Activated CD8-positive, alpha-beta memory T cell treated with anti-CD3 and anti-CD28 coated beads, Interleukin-2, amount 10 ng/mL, durations not matched to agents 7 days and 5 days (primary cell): ENCODE results near the gene ASIC4. TPM values are rescaled to one million over a fixed set of nuclear protein-coding genes. Genes with fewer than 3 reads are reported as not detected.

Experiments used
- ATAC-seq: fragments of 150-1000 bp; cut with Tn5 transposase; one replicate; pipeline ENCODE4 v1.10.0; 2021; ENCODE audit warnings: moderate library complexity
- CTCF ChIA-PET: fragments of 350-600 bp; sonication (Branson Sonifier 250); formaldehyde crosslinking; loops from one replicate; lab custom pipeline; 2021; ENCODE audit warnings: antibody characterized with exemption; lab: Charles Lee
- DNase-seq: peaks from one replicate; pipeline ENCODE4 v3.0.0-alpha.2; 2020
- H3K27ac Mint-ChIP-seq: one replicate; pipeline ENCODE4 v1.8.0; 2021; ENCODE audit warnings: mild to moderate bottlenecking, mixed read lengths
- H3K27me3 Mint-ChIP-seq: one replicate; pipeline ENCODE4 v1.8.0; 2021; ENCODE audit warnings: mixed read lengths
- H3K36me3 Mint-ChIP-seq: one replicate; pipeline ENCODE4 v1.8.0; 2021; ENCODE audit warnings: mild to moderate bottlenecking, mixed read lengths
- H3K4me1 Mint-ChIP-seq: one replicate; pipeline ENCODE4 v1.8.0; 2021; ENCODE audit warnings: mixed read lengths
- H3K4me3 Mint-ChIP-seq: one replicate; pipeline ENCODE4 v1.8.0; 2021; ENCODE audit warnings: mild to moderate bottlenecking, moderate library complexity, mixed read lengths
- H3K9me3 Mint-ChIP-seq: one replicate; pipeline ENCODE4 v1.8.0; 2022; ENCODE audit warnings: low read depth, mixed read lengths
- total RNA-seq, 2 experiments: library from RNA; stranded (reverse); gene quantifications; one replicate each; pipeline ENCODE4 v1.2.3, GENCODE V29; 2021

ASIC4 gene
- total RNA-seq, 2 experiments from 2014 or later, result 0.09 TPM; not detected in 1

GRCh38 chr2:219515874-219516629 is 1.8 kb downstream of the ASIC4 start:
- no peak for DNase-seq
- Mint-ChIP-seq H3K4me3 (no peak overlapping the region), H3K27me3 (peaks cover 65% of the 10 kb centered on the region), H3K36me3 (no peaks in the 10 kb centered on the region), H3K27ac (no peak overlapping the region), H3K4me1 (no peaks in the 10 kb centered on the region), H3K9me3 (no peaks in the 10 kb centered on the region)
- CTCF ChIA-PET, result interaction anchor here (3.0 kb wide), 1 partner anchor 13 kb away, joined by 14 read pairs; no protein-coding TSS in a partner anchor
- ATAC-seq, result no peak

DNA sequence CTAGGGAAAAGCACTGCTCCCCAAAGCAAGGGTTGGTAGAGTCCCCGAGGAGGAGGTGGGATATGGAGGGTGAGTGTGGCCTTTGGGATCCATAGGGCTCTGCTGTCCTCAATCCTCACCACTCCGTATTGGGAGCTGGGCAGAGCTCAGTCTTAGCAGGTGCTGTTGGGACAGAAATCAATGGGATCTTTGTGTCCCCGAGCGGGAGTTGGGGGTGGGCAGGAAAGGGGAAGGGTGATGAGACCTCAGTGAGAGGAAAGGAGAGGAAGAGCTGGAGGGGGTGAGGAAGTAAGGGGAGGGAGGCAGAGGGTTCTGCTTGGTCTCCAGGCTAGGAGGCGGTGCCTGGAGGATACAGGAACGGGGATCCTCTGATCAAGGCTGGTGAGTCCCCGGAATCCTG is 2.6 kb downstream of the ASIC4 start:
- Mint-ChIP-seq H3K4me3 (no peak overlapping the region), H3K27me3 (peaks cover 67% of the 10 kb centered on the region), H3K4me1 (peaks cover 2% of the 10 kb centered on the region), H3K9me3 (no peaks in the 10 kb centered on the region), H3K27ac (no peak overlapping the region), H3K36me3 (no peaks in the 10 kb centered on the region)
- ATAC-seq (no peak), DNase-seq (no peak)
- CTCF ChIA-PET, result interaction anchor here (3.0 kb wide), 1 partner anchor 12 kb away, joined by 14 read pairs; no protein-coding TSS in a partner anchor

GRCh38 chr2:219517954-219518778 is 3.9 kb downstream of the ASIC4 start:
- H3K4me1 Mint-ChIP-seq, result peaks cover 4% of the 10 kb centered on the region
- ATAC-seq, result no peak
- CTCF ChIA-PET, result interaction anchor here (0.9 to 1.6 kb wide), 8 partner anchors 8 to 66 kb away, joined by 3 to 11 read pairs (median 4); partner anchors contain the start of gene GMPPA

GRCh38 chr2:219519526-219519916 is 5.2 kb downstream of the ASIC4 start:
- Mint-ChIP-seq H3K27me3 (peaks cover 69% of the 10 kb centered on the region), H3K27ac (no peak overlapping the region), H3K4me3 (no peak overlapping the region), H3K4me1 (peaks cover 4% of the 10 kb centered on the region), H3K36me3 (no peaks in the 10 kb centered on the region), H3K9me3 (no peaks in the 10 kb centered on the region)
- ATAC-seq (no peak), DNase-seq (no peak)
- CTCF ChIA-PET, result interaction anchor here (1.2 to 1.5 kb wide), 4 partner anchors 9 to 24 kb away, joined by 4 to 5 read pairs (median 4); partner anchors contain the start of gene GMPPA

More at GRCh38 chr2:219517954-219518778, 3.9 kb downstream of the ASIC4 start:
- peaks cover 67% of the 10 kb centered on the region for H3K27me3 Mint-ChIP-seq
- no peak overlapping the region for H3K27ac Mint-ChIP-seq
- no peak for DNase-seq
- no peak overlapping the region for H3K4me3 Mint-ChIP-seq
- H3K9me3 Mint-ChIP-seq, result no peaks in the 10 kb centered on the region
- H3K36me3 Mint-ChIP-seq, result no peaks in the 10 kb centered on the region

GRCh38 chr2:219520079-219520478 is 5.8 kb downstream of the ASIC4 start:
- CTCF ChIA-PET, result interaction anchor here (1.2 to 2.7 kb wide), 4 partner anchors 10 to 117 kb away, joined by 3 to 21 read pairs (median 10); a partner anchor contains a TSS
- Mint-ChIP-seq H3K27me3 (peaks cover 71% of the 10 kb centered on the region), H3K36me3 (no peaks in the 10 kb centered on the region), H3K9me3 (no peaks in the 10 kb centered on the region), H3K4me3 (no peak overlapping the region), H3K27ac (no peak overlapping the region), H3K4me1 (peaks cover 4% of the 10 kb centered on the region)
- no peak for DNase-seq
- ATAC-seq, result no peak

DNA sequence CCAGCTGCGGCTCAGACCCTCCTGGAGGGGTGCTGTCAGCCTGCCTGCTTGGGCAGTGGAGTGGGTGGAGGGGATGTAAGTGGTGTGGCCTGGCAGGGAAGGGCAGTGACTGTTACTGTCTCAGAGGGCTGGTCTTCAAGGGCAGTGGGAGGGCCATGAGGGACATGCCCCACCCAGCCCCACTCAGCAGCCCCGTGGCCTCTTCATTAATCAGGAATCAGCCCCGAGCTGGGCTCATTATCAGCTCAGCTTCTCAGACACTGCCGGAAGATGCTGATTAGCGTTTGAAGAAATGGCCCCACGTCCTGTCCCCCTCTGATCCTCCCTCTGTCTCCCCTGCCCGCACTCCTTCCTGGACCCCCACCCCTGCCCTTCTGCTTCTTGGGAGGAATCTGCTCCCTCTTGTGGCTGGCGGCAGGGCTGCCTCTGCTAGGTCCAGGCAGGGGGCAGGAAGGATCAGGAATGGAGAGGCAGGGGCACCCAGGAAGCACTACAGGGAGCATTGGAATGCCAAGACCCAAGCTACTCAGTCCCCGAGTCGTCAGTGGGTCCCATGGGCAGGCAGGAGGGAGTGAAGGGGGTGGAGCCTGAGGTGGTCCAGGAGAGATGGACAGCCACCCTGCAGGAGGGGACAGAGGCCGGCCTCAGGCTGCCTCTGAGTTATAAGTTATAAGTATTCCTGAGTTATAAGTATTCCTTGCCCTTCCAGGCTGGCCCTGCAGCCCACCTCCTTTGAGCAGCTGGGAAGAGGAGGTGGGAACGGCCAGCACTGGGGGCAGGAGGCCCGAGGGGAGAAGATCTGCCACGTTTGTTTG is 7.0 kb downstream of the ASIC4 start:
- Mint-ChIP-seq H3K27ac (no peak overlapping the region), H3K4me3 (no peak overlapping the region), H3K9me3 (no peaks in the 10 kb centered on the region), H3K4me1 (peaks cover 4% of the 10 kb centered on the region), H3K27me3 (peaks cover 71% of the 10 kb centered on the region), H3K36me3 (no peaks in the 10 kb centered on the region)
- DNase-seq, result no peak
- peak; percentile 23 for ATAC-seq
- CTCF ChIA-PET, result interaction anchor here (1.2 to 2.7 kb wide), 5 partner anchors 9 to 118 kb away, joined by 3 to 21 read pairs (median 9); a partner anchor contains a TSS

DNA sequence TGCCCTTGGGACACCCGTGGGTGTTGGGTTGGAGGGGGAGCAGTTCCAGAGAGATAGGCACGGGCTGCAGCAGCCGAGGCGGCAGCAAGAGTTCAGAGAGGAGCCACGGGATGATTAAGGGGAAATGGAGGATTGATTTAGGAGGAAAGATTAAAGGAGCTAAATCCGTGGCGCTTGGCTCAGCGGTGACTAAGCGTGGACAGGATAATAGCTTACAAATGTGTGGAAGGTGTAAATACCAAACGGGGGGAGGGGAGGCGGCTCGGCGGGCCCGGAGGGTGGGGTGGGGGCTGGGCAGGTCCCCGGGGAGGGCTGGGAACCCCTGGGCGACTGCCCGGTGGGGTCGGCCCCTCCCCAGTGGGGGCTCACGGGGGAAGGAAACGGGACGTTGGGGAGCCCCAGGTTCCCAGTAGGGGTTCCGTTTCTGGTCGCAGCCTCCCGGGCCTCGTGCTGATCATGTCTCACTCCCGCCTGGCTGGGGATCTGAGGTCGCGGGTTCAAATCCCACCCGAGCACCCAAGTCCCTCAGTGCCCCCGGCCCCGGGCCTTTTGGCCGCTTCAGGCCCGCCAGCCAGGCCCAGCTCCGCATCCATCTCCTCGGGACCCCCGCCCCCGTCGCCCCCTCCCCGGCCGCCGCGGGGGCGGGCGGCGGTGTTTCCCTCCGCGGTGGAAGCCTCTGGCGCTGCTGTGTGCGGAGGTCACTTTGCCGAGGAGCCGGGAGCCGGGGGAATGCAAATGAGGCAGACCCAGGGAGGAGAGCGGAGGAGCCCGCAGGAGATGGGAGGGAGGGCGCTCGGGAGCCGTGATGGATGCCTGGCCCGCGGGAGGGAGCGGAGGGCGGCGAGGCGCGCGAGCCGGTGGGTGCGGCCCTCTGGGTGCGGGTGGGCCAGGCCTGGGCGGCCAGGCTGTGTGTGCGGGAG is 8.1 kb downstream of the ASIC4 start:
- Mint-ChIP-seq H3K9me3 (no peaks in the 10 kb centered on the region), H3K27ac (no peak overlapping the region), H3K4me3 (no peak overlapping the region), H3K27me3 (peaks cover 76% of the 10 kb centered on the region), H3K4me1 (peaks cover 4% of the 10 kb centered on the region), H3K36me3 (no peaks in the 10 kb centered on the region)
- DNase-seq (no peak), ATAC-seq (no peak)
- CTCF ChIA-PET, result interaction anchor here (1.2 to 2.7 kb wide), 7 partner anchors 8 to 120 kb away, joined by 3 to 21 read pairs (median 8); a partner anchor contains a TSS

DNA sequence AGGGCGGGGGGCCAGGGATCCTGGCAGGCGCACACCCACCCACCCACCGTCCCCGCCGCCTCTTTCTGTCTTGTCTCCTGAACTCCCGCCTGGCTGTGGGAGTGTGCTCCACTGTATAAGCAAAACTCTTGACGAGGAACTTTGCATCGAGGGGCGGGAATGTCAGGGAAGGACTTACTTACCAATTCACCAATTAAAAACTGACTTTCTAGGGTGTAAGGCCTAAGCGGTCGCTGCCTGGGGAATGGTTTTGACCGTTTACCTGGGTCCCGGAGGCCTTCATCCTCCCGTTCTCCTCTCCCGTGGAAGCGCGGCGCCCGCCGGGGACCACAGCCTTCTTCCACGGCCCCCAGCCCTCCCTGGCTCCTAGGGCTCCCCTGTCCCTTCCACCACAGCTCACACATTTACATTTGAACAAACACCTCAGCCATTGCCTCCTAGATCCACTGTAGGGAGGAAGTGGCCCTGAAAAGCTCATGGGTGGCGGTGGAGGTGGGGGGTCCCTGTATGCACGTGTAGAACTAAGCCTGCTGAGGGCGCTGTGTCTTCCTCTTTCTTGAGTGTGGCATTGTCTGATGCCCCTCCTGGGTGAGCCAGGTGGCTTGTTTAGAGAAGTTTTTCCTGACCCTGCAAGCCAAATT is 8.9 kb downstream of the ASIC4 start:
- H3K36me3 Mint-ChIP-seq, result no peaks in the 10 kb centered on the region
- no peaks in the 10 kb centered on the region for H3K9me3 Mint-ChIP-seq
- CTCF ChIA-PET, result interaction anchor here (1.2 to 2.3 kb wide), 5 partner anchors 18 to 121 kb away, joined by 4 to 12 read pairs (median 5); no protein-coding TSS in a partner anchor
- ATAC-seq (no peak), DNase-seq (no peak)
- peaks cover 4% of the 10 kb centered on the region for H3K4me1 Mint-ChIP-seq
- peaks cover 79% of the 10 kb centered on the region for H3K27me3 Mint-ChIP-seq
- no peak overlapping the region for H3K4me3 Mint-ChIP-seq
- no peak overlapping the region for H3K27ac Mint-ChIP-seq

- DNase-seq (no peak), ATAC-seq (no peak)
- Mint-ChIP-seq H3K27me3 (peaks cover 84% of the 10 kb centered on the region), H3K4me1 (peaks cover 4% of the 10 kb centered on the region), H3K9me3 (no peaks in the 10 kb centered on the region), H3K36me3 (no peaks in the 10 kb centered on the region), H3K4me3 (no peak overlapping the region), H3K27ac (no peak overlapping the region)
- CTCF ChIA-PET, result interaction anchor here (0.7 to 9.0 kb wide), 5 partner anchors 15 to 95 kb away, joined by 3 to 85 read pairs (median 5); partner anchors contain the start of genes CHPF and TMEM198
Observed at GRCh38 chr2:219524817-219525216, 10.5 kb downstream of the ASIC4 start.

DNA sequence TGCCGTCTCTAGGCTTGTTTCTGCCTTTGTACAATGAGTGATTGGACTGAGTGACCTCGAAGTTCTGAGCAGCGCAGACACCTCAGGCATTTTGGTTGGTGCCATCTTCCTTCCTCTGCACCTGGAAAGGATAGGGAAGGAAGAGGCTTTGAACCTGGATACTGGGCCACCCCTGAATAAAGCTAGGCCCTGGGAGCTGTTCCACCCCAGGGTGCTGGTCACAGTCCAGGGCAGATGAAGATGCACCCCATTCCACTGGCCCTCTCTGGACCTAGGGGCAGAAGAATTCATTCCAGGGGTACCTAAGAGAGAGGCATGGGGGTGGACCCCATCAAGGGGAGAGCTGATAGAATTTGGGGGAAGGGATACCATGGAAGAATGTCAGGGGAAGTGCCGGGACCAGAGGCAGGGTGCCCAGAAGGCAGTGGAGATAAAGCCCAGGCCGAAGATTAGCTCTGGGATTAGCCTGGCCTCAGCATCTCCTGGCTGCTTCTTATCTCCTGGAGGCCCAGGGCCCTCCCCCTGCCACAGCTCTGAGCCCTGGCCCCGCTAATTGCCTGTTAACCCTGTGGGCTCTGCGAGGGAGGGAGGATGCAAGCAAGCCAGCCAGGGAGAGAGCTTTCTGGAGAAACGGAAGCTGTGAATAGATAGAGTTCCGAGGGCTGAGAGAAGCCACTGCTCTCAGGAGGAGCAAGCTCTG is 11.4 kb downstream of the ASIC4 start:
- Mint-ChIP-seq H3K36me3 (no peaks in the 10 kb centered on the region), H3K4me3 (no peak overlapping the region), H3K27ac (no peak overlapping the region), H3K4me1 (peaks cover 4% of the 10 kb centered on the region), H3K9me3 (no peaks in the 10 kb centered on the region), H3K27me3 (peaks cover 85% of the 10 kb centered on the region)
- CTCF ChIA-PET, result interaction anchor here (1.1 to 9.6 kb wide), 6 partner anchors 15 to 63 kb away, joined by 3 to 149 read pairs (median 6); partner anchors contain the start of genes CHPF, GMPPA and TMEM198
- DNase-seq (no peak), ATAC-seq (no peak)
